Measurements from ENCODE around the gene IGFALS. TPM values are rescaled to one million over a fixed set of nuclear protein-coding genes. Genes with fewer than 3 reads are reported as not detected.

The IGFALS gene
- total RNA-seq, 1 donor from 2014 or later, result 29.3 TPM

GRCh38 chr16:1766231-1766630, 27.3 kb downstream of the IGFALS start:
- no peak for DNase-seq (ENCODE audit: low spot score)

GRCh38 chr16:1765826-1766225, 27.7 kb downstream of the IGFALS start:
- no peak for DNase-seq (ENCODE audit: low spot score)

- no peak for DNase-seq (ENCODE audit: low spot score)
Observed at GRCh38 chr16:1764971-1765370, 28.5 kb downstream of the IGFALS start.

- no peak for DNase-seq (ENCODE audit: low spot score)
Observed at GRCh38 chr16:1763521-1764511, 29.7 kb downstream of the IGFALS start.

GRCh38 chr16:1762879-1763520, 30.5 kb downstream of the IGFALS start:
- no peak for DNase-seq (ENCODE audit: low spot score)

GRCh38 chr16:1762196-1762878, 31.2 kb downstream of the IGFALS start:
- no peak for DNase-seq (ENCODE audit: low spot score)

GRCh38 chr16:1761751-1762150, 31.8 kb downstream of the IGFALS start:
- no peak for DNase-seq (ENCODE audit: low spot score)

- no peak for DNase-seq (ENCODE audit: low spot score)
Observed at GRCh38 chr16:1760911-1761310, 32.6 kb downstream of the IGFALS start.

GRCh38 chr16:1759511-1759910, 34.0 kb downstream of the IGFALS start:
- DNase-seq (ENCODE audit: low spot score), result no peak

- no peak for DNase-seq (ENCODE audit: low spot score)
Observed at GRCh38 chr16:1758923-1759322, 34.6 kb downstream of the IGFALS start.

GRCh38 chr16:1757714-1758461, 35.6 kb downstream of the IGFALS start:
- no peak for DNase-seq (ENCODE audit: low spot score)

- DNase-seq (ENCODE audit: low spot score), result no peak
Observed at GRCh38 chr16:1754204-1754603, 39.3 kb downstream of the IGFALS start.

- no peak for DNase-seq (ENCODE audit: low spot score)
Observed at GRCh38 chr16:1752853-1753252, 40.7 kb downstream of the IGFALS start.

GRCh38 chr16:1751946-1752345, 41.6 kb downstream of the IGFALS start:
- no peak for DNase-seq (ENCODE audit: low spot score)

- DNase-seq (ENCODE audit: low spot score), result no peak
Observed at GRCh38 chr16:1749152-1750117, 44.1 kb downstream of the IGFALS start.

GRCh38 chr16:1747934-1748333, 45.6 kb downstream of the IGFALS start:
- DNase-seq (ENCODE audit: low spot score), result no peak

- DNase-seq (ENCODE audit: low spot score), result no peak
Observed at GRCh38 chr16:1746693-1747195, 46.8 kb downstream of the IGFALS start.

GRCh38 chr16:1745900-1746692, 47.4 kb downstream of the IGFALS start:
- no peak for DNase-seq (ENCODE audit: low spot score)

- DNase-seq (ENCODE audit: low spot score), result no peak
Observed at GRCh38 chr16:1745181-1745899, 48.2 kb downstream of the IGFALS start.
